ENCODE measurements around the gene RICTOR.
A peak's percentile ranks its signal among the peaks of the same experiment; 100 is the strongest.
"Not testable (repeated sequence)": the region's sequence is repeated elsewhere in the genome, so short reads cannot be mapped to it uniquely, and the experiment has no call there.

Gene RICTOR

DNA sequence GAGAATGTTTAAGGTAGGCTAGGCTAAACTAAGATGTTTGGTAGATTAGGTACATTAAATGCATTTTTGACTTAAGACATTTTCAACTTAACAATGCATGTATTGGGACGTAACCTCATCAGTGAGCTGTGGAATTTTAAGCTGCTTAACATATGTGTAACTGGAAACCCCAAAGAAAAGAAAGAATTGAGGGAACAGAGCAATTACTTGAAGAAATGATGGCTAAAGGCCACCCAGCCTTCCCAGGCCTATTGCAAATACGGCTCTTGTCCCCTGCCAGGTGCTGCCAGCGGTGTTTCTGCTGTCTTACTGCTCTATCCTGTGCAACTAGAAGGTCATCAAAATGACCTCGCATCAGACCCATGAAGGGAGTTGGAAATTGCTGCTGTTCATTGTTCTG is 52.0 kb downstream of the RICTOR start:
- H3K27ac Mint-ChIP-seq, result no peak overlapping the region
- H3K4me1 Mint-ChIP-seq, result peaks cover 17% of the 10 kb centered on the region
- H3K36me3 Mint-ChIP-seq, result peaks cover 51% of the 10 kb centered on the region
- no peaks in the 10 kb centered on the region for H3K9me3 Mint-ChIP-seq
- no peaks in the 10 kb centered on the region for H3K27me3 Mint-ChIP-seq
- no peak overlapping the region for H3K4me3 Mint-ChIP-seq
- CTCF ChIA-PET, result no interaction called here
- DNase-seq, result no peak

DNA sequence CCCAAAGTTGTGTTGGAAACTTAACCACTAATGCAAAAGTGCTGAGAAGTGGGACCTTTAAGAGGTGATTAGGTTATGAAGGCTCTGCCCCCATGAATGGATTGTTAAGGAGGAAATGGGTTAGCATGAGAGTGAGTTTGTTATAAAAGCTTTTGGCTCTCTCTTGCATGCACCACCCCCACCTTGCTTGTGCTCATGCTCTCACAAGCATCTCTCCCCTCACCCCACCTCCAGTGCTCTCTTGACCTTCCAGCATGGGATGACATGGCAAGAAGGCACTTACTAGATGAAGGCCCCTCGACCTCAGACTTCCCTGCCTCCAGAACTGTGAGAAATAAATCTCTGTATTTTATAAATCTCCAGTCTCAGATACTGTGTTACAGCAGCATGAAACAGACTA is 52.8 kb downstream of the RICTOR start:
- Mint-ChIP-seq H3K27me3 (no peaks in the 10 kb centered on the region), H3K9me3 (no peaks in the 10 kb centered on the region), H3K36me3 (peaks cover 50% of the 10 kb centered on the region), H3K4me1 (peaks cover 21% of the 10 kb centered on the region), H3K27ac (no peak overlapping the region), H3K4me3 (no peak overlapping the region)
- CTCF ChIA-PET, result no interaction called here
- DNase-seq, result no peak

DNA sequence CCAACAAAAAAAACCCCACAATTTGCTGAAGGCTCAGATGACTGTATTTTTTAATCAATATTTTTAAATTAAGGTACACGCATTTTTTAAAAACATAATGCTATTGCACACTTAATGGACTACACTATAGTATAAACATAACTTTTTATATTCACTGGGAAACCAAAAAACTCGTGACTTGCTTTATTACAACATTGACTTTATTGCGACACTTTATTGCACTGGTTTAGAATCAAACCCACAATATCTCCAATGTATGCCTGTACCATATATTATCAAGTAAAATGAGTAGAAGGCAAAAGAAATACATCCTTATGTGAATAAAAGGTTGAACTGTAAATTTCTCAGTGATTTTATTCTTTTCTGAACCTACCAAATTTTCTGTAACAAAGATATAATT is 53.7 kb downstream of the RICTOR start:
- no peak for DNase-seq
- no peak overlapping the region for H3K4me3 Mint-ChIP-seq
- H3K36me3 Mint-ChIP-seq, result peaks cover 50% of the 10 kb centered on the region
- H3K4me1 Mint-ChIP-seq, result peaks cover 31% of the 10 kb centered on the region
- H3K27ac Mint-ChIP-seq, result no peak overlapping the region
- CTCF ChIA-PET, result no interaction called here
- H3K27me3 Mint-ChIP-seq, result no peaks in the 10 kb centered on the region
- no peaks in the 10 kb centered on the region for H3K9me3 Mint-ChIP-seq

DNA sequence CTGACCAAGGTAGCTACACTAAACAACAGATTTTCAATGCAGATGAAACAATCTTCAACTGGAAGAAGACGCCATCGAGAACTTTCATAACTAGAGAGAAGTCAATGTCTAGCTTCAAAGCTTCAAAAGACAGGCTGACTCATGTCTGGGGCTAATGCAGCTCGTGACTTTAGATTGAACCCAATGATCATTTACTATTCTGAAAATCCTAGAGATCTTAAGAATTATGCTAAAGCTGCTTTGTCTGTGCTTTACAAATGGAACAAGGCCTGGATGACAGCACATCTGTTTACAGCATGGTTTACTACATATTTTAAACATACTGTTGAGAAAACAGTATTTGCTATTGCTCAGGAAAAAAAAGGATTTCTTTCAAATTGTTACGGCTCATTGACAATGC is 54.9 kb downstream of the RICTOR start:
- CTCF ChIA-PET, result no interaction called here
- Mint-ChIP-seq H3K4me3 (no peak overlapping the region), H3K27me3 (no peaks in the 10 kb centered on the region), H3K4me1 (peaks cover 27% of the 10 kb centered on the region), H3K27ac (no peak overlapping the region), H3K9me3 (no peaks in the 10 kb centered on the region), H3K36me3 (peaks cover 49% of the 10 kb centered on the region)
- DNase-seq, result no peak

DNA sequence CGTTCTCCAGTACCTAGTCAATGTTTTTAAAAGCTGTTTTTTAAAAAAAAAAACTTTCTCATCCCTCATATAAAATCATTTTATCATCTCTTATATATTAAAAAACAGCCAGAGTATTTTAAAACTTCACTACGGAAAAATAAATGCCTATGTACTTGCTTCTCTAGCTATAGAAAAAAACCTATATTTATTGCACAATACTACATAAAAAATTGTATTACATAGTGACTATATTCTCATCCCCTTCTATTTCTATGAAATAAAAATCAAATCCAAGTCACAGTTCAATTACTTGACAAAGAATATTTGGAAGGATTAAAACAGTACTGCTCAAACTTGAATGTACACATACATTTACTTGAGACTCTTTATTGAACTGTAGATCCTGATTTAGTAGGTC is 56.7 kb downstream of the RICTOR start:
- H3K36me3 Mint-ChIP-seq, result peaks cover 51% of the 10 kb centered on the region
- no peak overlapping the region for H3K27ac Mint-ChIP-seq
- no peaks in the 10 kb centered on the region for H3K27me3 Mint-ChIP-seq
- H3K9me3 Mint-ChIP-seq, result peaks cover 7% of the 10 kb centered on the region
- CTCF ChIA-PET, result no interaction called here
- H3K4me3 Mint-ChIP-seq, result no peak overlapping the region
- DNase-seq, result no peak
- peaks cover 20% of the 10 kb centered on the region for H3K4me1 Mint-ChIP-seq

DNA sequence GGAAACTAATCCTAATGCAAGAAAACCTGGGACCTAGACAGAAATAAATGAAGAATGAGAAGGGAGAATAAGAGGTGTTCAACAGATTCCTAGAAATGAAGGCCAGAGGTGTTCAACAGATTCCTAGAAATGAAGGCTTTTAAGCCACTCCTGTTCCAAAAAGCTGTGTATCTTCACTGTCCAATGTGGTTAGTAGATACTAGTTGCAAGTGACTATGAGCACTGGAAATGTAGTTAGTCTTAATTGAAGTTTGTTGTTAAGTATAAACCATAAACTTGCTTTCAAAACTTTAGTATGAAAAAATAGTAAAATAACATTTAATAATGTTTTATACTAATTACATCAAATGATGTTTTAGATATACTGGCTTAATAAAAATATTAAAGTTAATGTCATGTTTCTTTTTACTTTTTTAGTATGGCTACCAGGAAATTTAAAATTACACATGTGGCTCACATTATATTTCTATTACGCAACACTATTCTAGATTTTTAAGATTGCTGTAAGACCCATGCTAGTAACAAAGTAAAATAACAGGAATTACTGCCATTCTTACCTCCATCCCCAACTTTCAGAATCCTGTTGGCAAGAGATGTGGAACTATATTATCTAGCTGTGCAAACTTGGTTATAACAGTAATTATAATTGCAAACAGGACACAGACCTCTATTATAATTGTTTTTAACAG is 57.5 kb downstream of the RICTOR start:
- no peak for DNase-seq
- peaks cover 57% of the 10 kb centered on the region for H3K36me3 Mint-ChIP-seq
- H3K4me1 Mint-ChIP-seq, result peaks cover 20% of the 10 kb centered on the region
- H3K27ac Mint-ChIP-seq, result peak overlapping the region; percentile 9
- peaks cover 13% of the 10 kb centered on the region for H3K9me3 Mint-ChIP-seq
- no peak overlapping the region for H3K4me3 Mint-ChIP-seq
- H3K27me3 Mint-ChIP-seq, result no peaks in the 10 kb centered on the region
- CTCF ChIA-PET, result no interaction called here

GRCh38 chr5:39015743-39016586 is 58.2 kb downstream of the RICTOR start:
- Mint-ChIP-seq H3K27ac (peak overlapping the region; percentile 9), H3K4me1 (peaks cover 20% of the 10 kb centered on the region), H3K27me3 (no peaks in the 10 kb centered on the region), H3K9me3 (peaks cover 21% of the 10 kb centered on the region), H3K36me3 (peaks cover 58% of the 10 kb centered on the region), H3K4me3 (no peak overlapping the region)
- CTCF ChIA-PET, result interaction anchor here (0.6 kb wide), 1 partner anchor 60 kb away, joined by 3 read pairs; no protein-coding TSS in a partner anchor
- no peak for DNase-seq

DNA sequence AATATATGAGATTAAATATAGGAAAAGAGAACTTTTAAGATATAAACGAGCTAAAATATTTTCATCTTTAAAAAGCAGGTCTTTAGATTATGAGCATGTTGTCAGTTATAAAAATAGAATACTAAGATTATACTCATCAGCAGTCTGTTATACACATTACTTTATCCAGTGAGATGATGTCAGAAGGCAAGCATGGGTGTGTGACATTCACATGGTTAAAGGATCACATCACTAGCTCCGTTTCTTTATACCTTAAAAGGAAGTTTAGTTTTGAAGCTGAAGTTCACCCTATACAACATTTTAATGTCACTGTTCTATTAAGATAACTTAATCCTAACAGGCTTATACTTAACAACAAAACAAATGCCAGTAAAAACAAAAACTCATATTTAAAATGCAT is 59.6 kb downstream of the RICTOR start:
- Mint-ChIP-seq H3K27ac (no peak overlapping the region), H3K36me3 (peaks cover 61% of the 10 kb centered on the region), H3K4me1 (peaks cover 20% of the 10 kb centered on the region), H3K27me3 (no peaks in the 10 kb centered on the region), H3K9me3 (peaks cover 30% of the 10 kb centered on the region), H3K4me3 (no peak overlapping the region)
- CTCF ChIA-PET, result interaction anchor here (0.6 to 1.4 kb wide), 2 partner anchors 66 kb away, joined by 3 to 4 read pairs; no protein-coding TSS in a partner anchor
- DNase-seq, result no peak

GRCh38 chr5:39013938-39014337 is 60.3 kb downstream of the RICTOR start:
- Mint-ChIP-seq H3K4me1 (peaks cover 20% of the 10 kb centered on the region), H3K9me3 (peaks cover 30% of the 10 kb centered on the region), H3K27me3 (no peaks in the 10 kb centered on the region), H3K36me3 (peaks cover 56% of the 10 kb centered on the region), H3K27ac (no peak overlapping the region), H3K4me3 (no peak overlapping the region)
- CTCF ChIA-PET, result interaction anchor here (1.4 kb wide), 1 partner anchor 67 kb away, joined by 4 read pairs; no protein-coding TSS in a partner anchor
- no peak for DNase-seq

GRCh38 chr5:39010958-39011357 is 63.2 kb downstream of the RICTOR start:
- DNase-seq, CTCF ChIA-PET, H3K27ac Mint-ChIP-seq, H3K4me1 Mint-ChIP-seq, H3K4me3 Mint-ChIP-seq, H3K27me3 Mint-ChIP-seq: not testable (repeated sequence)
- Mint-ChIP-seq H3K9me3 (peaks cover 30% of the 10 kb centered on the region), H3K36me3 (peaks cover 41% of the 10 kb centered on the region)

DNA sequence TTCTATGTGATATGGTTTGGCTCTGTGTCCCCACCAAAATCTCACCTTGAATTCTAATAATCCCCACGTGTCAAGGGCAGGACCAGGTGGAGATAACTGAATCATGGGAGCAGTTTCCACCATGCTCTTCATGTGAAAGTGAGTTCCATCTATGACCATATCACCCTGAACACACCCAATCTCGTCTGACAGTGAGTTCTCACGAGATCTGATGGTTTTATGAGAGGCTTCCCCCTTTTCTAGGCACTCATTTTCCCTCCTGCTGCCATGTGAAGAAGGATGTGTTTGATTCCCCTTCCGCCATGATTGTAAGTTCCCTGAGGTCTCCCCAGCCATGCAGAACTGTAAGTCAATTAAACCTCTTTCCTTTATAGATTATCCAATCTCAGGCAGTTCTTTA is 64.2 kb downstream of the RICTOR start:
- Mint-ChIP-seq H3K4me1 (peaks cover 8% of the 10 kb centered on the region), H3K27ac (no peak overlapping the region)

GRCh38 chr5:39009280-39009679 is 64.9 kb downstream of the RICTOR start:
- CTCF ChIA-PET, result no interaction called here

More for the DNA sequence above, 64.2 kb downstream of the RICTOR start:
- Mint-ChIP-seq H3K36me3 (peaks cover 43% of the 10 kb centered on the region), H3K9me3 (peaks cover 30% of the 10 kb centered on the region), H3K27me3 (no peaks in the 10 kb centered on the region), H3K4me3 (no peak overlapping the region)
- no peak for DNase-seq
- CTCF ChIA-PET, result no interaction called here

GRCh38 chr5:39006650-39007049 is 67.5 kb downstream of the RICTOR start:
- no peak for DNase-seq
- peaks cover 42% of the 10 kb centered on the region for H3K36me3 Mint-ChIP-seq
- no peak overlapping the region for H3K27ac Mint-ChIP-seq
- peaks cover 16% of the 10 kb centered on the region for H3K9me3 Mint-ChIP-seq
- CTCF ChIA-PET, result interaction anchor here (1.9 kb wide), 1 partner anchor 74 kb away, joined by 13 read pairs; no protein-coding TSS in a partner anchor
- no peak overlapping the region for H3K4me3 Mint-ChIP-seq
- no peaks in the 10 kb centered on the region for H3K27me3 Mint-ChIP-seq
- peaks cover 10% of the 10 kb centered on the region for H3K4me1 Mint-ChIP-seq

More at GRCh38 chr5:39009280-39009679, 64.9 kb downstream of the RICTOR start:
- Mint-ChIP-seq H3K4me1 (peaks cover 10% of the 10 kb centered on the region), H3K9me3 (peaks cover 30% of the 10 kb centered on the region), H3K4me3 (no peak overlapping the region), H3K27me3 (no peaks in the 10 kb centered on the region), H3K27ac (no peak overlapping the region), H3K36me3 (peaks cover 44% of the 10 kb centered on the region)
- DNase-seq, result no peak

DNA sequence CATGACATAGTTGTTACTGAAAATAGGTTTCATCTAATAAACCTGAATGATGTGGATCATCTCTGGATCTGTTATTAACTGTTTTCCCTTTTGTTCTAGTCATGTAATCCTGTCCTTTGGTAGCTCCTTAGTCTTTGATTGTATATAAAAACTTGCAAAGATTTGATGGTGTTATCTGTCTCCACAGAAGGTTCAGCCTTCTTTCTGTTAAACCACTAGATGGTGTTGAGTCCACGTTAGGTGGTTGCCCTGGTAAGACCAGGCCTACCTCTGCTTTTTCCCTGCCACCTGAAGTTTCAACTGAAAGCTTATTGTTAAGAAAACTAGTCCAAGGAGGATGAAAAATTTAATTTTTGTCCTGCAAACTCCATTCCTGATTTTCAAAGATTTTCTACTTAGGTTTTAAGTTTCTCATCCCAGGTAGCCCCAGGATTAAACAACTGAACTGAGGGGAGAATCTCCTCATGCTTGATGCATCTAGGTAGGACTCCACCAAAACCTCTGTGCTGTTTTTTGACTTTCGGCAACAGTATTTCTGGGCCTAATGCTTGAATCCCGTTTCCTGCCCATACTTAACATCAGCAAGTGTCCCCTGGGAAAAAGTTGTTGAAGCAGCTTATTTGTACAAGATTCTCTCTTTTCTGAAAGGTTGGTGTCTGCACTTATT is 68.5 kb downstream of the RICTOR start:
- Mint-ChIP-seq H3K36me3 (peaks cover 42% of the 10 kb centered on the region), H3K27me3 (no peaks in the 10 kb centered on the region), H3K27ac (no peak overlapping the region), H3K9me3 (peaks cover 7% of the 10 kb centered on the region), H3K4me1 (peaks cover 10% of the 10 kb centered on the region), H3K4me3 (no peak overlapping the region)
- no peak for DNase-seq
- CTCF ChIA-PET, result interaction anchor here (1.9 kb wide), 1 partner anchor 75 kb away, joined by 13 read pairs; no protein-coding TSS in a partner anchor
